NT2/D1 (cell line): ENCODE data around the gene PDPN.

Source experiments
- YY1 ChIP-seq: IDR thresholded peaks from 2 replicates; pipeline ENCODE4 v1.6.1; 2011; ENCODE audit not compliant: insufficient read length, insufficient read depth
- ZNF274 ChIP-seq: IDR thresholded peaks from 2 replicates; pipeline ENCODE4 v1.6.1; 2011; ENCODE audit warnings: mild to moderate bottlenecking, low read depth, low read length

GRCh38 chr1:13548281-13548680 is 35.4 kb upstream of the PDPN start:
- TF ChIP-seq YY1 (no peak), ZNF274 (no peak)
